HEK293 (cell line): ENCODE measurements around the gene RRP15.

Source experiments
- CTCF ChIA-PET: fragments of 350-600 bp; formaldehyde crosslinking; extraction: SDS; loops from one replicate; lab custom pipeline; 2021; ENCODE audit warnings: antibody characterized with exemption; lab: Yijun Ruan, JAX
- POLR2A ChIA-PET: fragments of 300-600 bp; formaldehyde crosslinking; extraction: SDS; loops from one replicate; lab custom pipeline; 2020; ENCODE audit warnings: antibody characterized with exemption, inconsistent platforms; lab: Yijun Ruan, JAX
- H3K27ac ChIP-seq: fragments of 200-500 bp; sonication (Bioruptor generic); 2 replicates; pipeline ENCODE4 v1.5.1; 2014; ENCODE audit warnings: low read depth, low read length, control low read depth, inconsistent platforms; ENCODE audit errors: extremely low read depth
- H3K36me3 ChIP-seq, 2 experiments: fragments of 200-500 bp in 1 of 2; sonication (Bioruptor generic) in 1 of 2; 1 replicate in 1 of 2; 2 replicates in 1 of 2; pipeline ENCODE4 v1.5.1; 2014 to 2017; ENCODE audit warnings: inconsistent platforms in 2 of 2, low read length in 2 of 2; ENCODE audit not compliant: control insufficient read depth in 2 of 2, insufficient read depth in 1 of 2
- H3K4me1 ChIP-seq: fragments of 200-500 bp; sonication (Bioruptor generic); 2 replicates; pipeline ENCODE4 v1.5.1; 2014; ENCODE audit warnings: mild to moderate bottlenecking, low read length, inconsistent platforms; ENCODE audit not compliant: control insufficient read depth, insufficient read depth
- H3K4me3 ChIP-seq: 2 replicates; pipeline ENCODE4 v1.5.1; 2011; ENCODE audit warnings: low read depth, mild to moderate bottlenecking, control low read depth, low read length, moderate library complexity
- H3K9me3 ChIP-seq: fragments of 200-500 bp; sonication (Bioruptor generic); 2 replicates; pipeline ENCODE4 v1.5.1; 2014; ENCODE audit warnings: low read depth, low read length, inconsistent platforms; ENCODE audit not compliant: control insufficient read depth, insufficient read depth
- MEIS1 ChIP-seq: sonication (generic); formaldehyde crosslinking; IDR thresholded peaks from 2 replicates; pipeline ENCODE4 v1.8.1; 2022; ENCODE audit warnings: missing genetic modification reagents, mild to moderate bottlenecking, borderline replicate concordance
- OVOL3 ChIP-seq: fragments of 450-650 bp; formaldehyde crosslinking; IDR thresholded peaks from 2 replicates; pipeline ENCODE4 v1.5.1; 2016; ENCODE audit warnings: missing biosample characterization, missing genetic modification characterization
- SALL2 ChIP-seq: fragments of 450-650 bp; formaldehyde crosslinking; IDR thresholded peaks from 2 replicates; pipeline ENCODE4 v1.5.0; 2017; ENCODE audit warnings: missing biosample characterization, mild to moderate bottlenecking, missing genetic modification characterization, borderline replicate concordance
- SP2 ChIP-seq: fragments of 450-650 bp; formaldehyde crosslinking; IDR thresholded peaks from 2 replicates; pipeline ENCODE4 v1.5.1; 2016; ENCODE audit warnings: missing biosample characterization, missing genetic modification characterization
- ZBTB17 ChIP-seq: fragments of 450-650 bp; formaldehyde crosslinking; IDR thresholded peaks from 2 replicates; pipeline ENCODE4 v1.5.1; 2016; ENCODE audit warnings: missing biosample characterization, missing genetic modification characterization
- ZBTB48 ChIP-seq: fragments of 450-650 bp; formaldehyde crosslinking; IDR thresholded peaks from 2 replicates; pipeline ENCODE4 v1.5.1; 2016; ENCODE audit warnings: missing biosample characterization, missing genetic modification characterization
- ZBTB8A ChIP-seq: fragments of 450-650 bp; formaldehyde crosslinking; IDR thresholded peaks from 2 replicates; pipeline ENCODE4 v1.5.1; 2016; ENCODE audit warnings: missing biosample characterization, missing genetic modification characterization
- ZEB2 ChIP-seq: fragments of 450-650 bp; formaldehyde crosslinking; IDR thresholded peaks from 2 replicates; pipeline ENCODE4 v1.5.1; 2016; ENCODE audit warnings: missing biosample characterization, missing genetic modification characterization
- ZFP37 ChIP-seq: fragments of 450-650 bp; formaldehyde crosslinking; IDR thresholded peaks from 2 replicates; pipeline ENCODE4 v1.5.1; 2016; ENCODE audit warnings: missing biosample characterization, missing genetic modification characterization
- ZNF148 ChIP-seq: fragments of 450-650 bp; formaldehyde crosslinking; IDR thresholded peaks from 2 replicates; pipeline ENCODE4 v1.5.0; 2017; ENCODE audit warnings: missing biosample characterization, missing genetic modification characterization, borderline replicate concordance
- ZNF155 ChIP-seq: fragments of 450-650 bp; formaldehyde crosslinking; IDR thresholded peaks from 2 replicates; pipeline ENCODE4 v1.5.1; 2016; ENCODE audit warnings: missing biosample characterization, missing genetic modification characterization
- ZNF157 ChIP-seq: fragments of 450-650 bp; formaldehyde crosslinking; IDR thresholded peaks from 2 replicates; pipeline ENCODE4 v1.5.1; 2016; ENCODE audit warnings: missing biosample characterization, missing genetic modification characterization
- ZNF26 ChIP-seq: fragments of 450-650 bp; formaldehyde crosslinking; IDR thresholded peaks from 2 replicates; pipeline ENCODE4 v1.5.1; 2016; ENCODE audit warnings: missing biosample characterization, missing genetic modification characterization
- ZNF311 ChIP-seq: fragments of 450-650 bp; formaldehyde crosslinking; IDR thresholded peaks from 2 replicates; pipeline ENCODE4 v1.5.1; 2017; ENCODE audit warnings: missing biosample characterization, missing genetic modification characterization, borderline replicate concordance
- ZNF341 ChIP-seq: fragments of 450-650 bp; formaldehyde crosslinking; IDR thresholded peaks from 2 replicates; pipeline ENCODE4; 2016; ENCODE audit warnings: low read depth, missing biosample characterization, missing genetic modification characterization
- ZNF391 ChIP-seq: fragments of 450-650 bp; formaldehyde crosslinking; IDR thresholded peaks from 2 replicates; pipeline ENCODE4 v1.5.1; 2016; ENCODE audit warnings: low read depth, missing biosample characterization, missing genetic modification characterization, borderline replicate concordance
- ZNF426 ChIP-seq: fragments of 450-650 bp; formaldehyde crosslinking; IDR thresholded peaks from 2 replicates; pipeline ENCODE4 v1.5.1; 2017; ENCODE audit warnings: missing biosample characterization, missing genetic modification characterization, mild to moderate bottlenecking, inconsistent platforms, moderate library complexity
- ZNF548 ChIP-seq: fragments of 450-650 bp; formaldehyde crosslinking; IDR thresholded peaks from 2 replicates; pipeline ENCODE4 v1.5.1; 2016; ENCODE audit warnings: missing biosample characterization, missing genetic modification characterization
- ZNF549 ChIP-seq: fragments of 450-650 bp; IDR thresholded peaks from 2 replicates; pipeline ENCODE4 v1.5.1; 2018; ENCODE audit warnings: missing biosample characterization, missing genetic modification characterization, mild to moderate bottlenecking, inconsistent platforms, moderate library complexity
- ZNF555 ChIP-seq: fragments of 450-650 bp; formaldehyde crosslinking; conservative IDR thresholded peaks from 2 replicates; pipeline ENCODE4 v1.5.1; 2017; ENCODE audit warnings: missing biosample characterization, mild to moderate bottlenecking, missing genetic modification characterization, inconsistent platforms
- ZNF580 ChIP-seq: fragments of 450-650 bp; formaldehyde crosslinking; IDR thresholded peaks from 2 replicates; pipeline ENCODE4 v1.5.1; 2016; ENCODE audit warnings: missing biosample characterization, missing genetic modification characterization
- ZNF623 ChIP-seq: fragments of 450-650 bp; formaldehyde crosslinking; IDR thresholded peaks from 2 replicates; pipeline ENCODE4 v1.5.1; 2016; ENCODE audit warnings: missing biosample characterization, missing genetic modification characterization
- ZNF664 ChIP-seq: fragments of 450-650 bp; formaldehyde crosslinking; IDR thresholded peaks from 2 replicates; pipeline ENCODE4 v1.5.1; 2016; ENCODE audit warnings: missing biosample characterization, missing genetic modification characterization
- ZNF670 ChIP-seq: fragments of 450-650 bp; formaldehyde crosslinking; IDR thresholded peaks from 2 replicates; pipeline ENCODE4 v1.5.1; 2016; ENCODE audit warnings: missing biosample characterization, missing genetic modification characterization, low read depth
- ZNF704 ChIP-seq: fragments of 450-650 bp; formaldehyde crosslinking; IDR thresholded peaks from 2 replicates; pipeline ENCODE4 v1.5.1; 2016; ENCODE audit warnings: missing biosample characterization, missing genetic modification characterization
- ZSCAN4 ChIP-seq: fragments of 450-650 bp; formaldehyde crosslinking; IDR thresholded peaks from 2 replicates; pipeline ENCODE4 v1.5.1; 2017; ENCODE audit warnings: missing biosample characterization, missing genetic modification characterization
- ZSCAN5A ChIP-seq: fragments of 450-650 bp; formaldehyde crosslinking; IDR thresholded peaks from 2 replicates; pipeline ENCODE4 v1.5.1; 2016; ENCODE audit warnings: missing biosample characterization, missing genetic modification characterization

RRP15 gene

GRCh38 chr1:218367118-218367517 lies 82.0 kb downstream of the RRP15 start:
- Histone ChIP-seq H3K4me1 (no peaks in the 10 kb centered on the region), H3K27ac (no peak overlapping the region), H3K4me3 (no peak overlapping the region), H3K36me3 (no peaks in the 10 kb centered on the region), H3K9me3 (no peaks in the 10 kb centered on the region)
- no peak for TF ChIP-seq ZNF555 (tag by site-specific recombination)
- TF ChIP-seq ZBTB17 (tag by site-specific recombination): no peak
- TF ChIP-seq ZNF549 (tag by site-specific recombination): no peak
- no peak for TF ChIP-seq OVOL3
- TF ChIP-seq ZNF157: no peak
- no peak for TF ChIP-seq MEIS1 (CRISPR knock-in tag)
- TF ChIP-seq SP2 (tag by site-specific recombination): no peak
- no peak for TF ChIP-seq ZNF548
- TF ChIP-seq ZEB2 (tag by site-specific recombination): no peak
- TF ChIP-seq ZNF155 (tag by site-specific recombination): no peak
- TF ChIP-seq ZNF391: no peak
- no peak for TF ChIP-seq ZNF580 (tag by site-specific recombination)
- TF ChIP-seq ZFP37 (tag by site-specific recombination): no peak
- TF ChIP-seq ZNF426 (tag by site-specific recombination): no peak
- TF ChIP-seq ZBTB48: no peak
- no peak for TF ChIP-seq SALL2
- no peak for TF ChIP-seq ZNF664 (tag by site-specific recombination)
- no peak for TF ChIP-seq ZSCAN4 (tag by site-specific recombination)
- ChIA-PET CTCF (no interaction called here), POLR2A (no interaction called here)

- ChIA-PET POLR2A (interaction anchor here (0.7 kb wide), 1 partner anchor 148 kb away, joined by 9 read pairs; no protein-coding TSS in a partner anchor), CTCF (interaction anchor here (0.9 to 1.2 kb wide), 3 partner anchors 8 to 1199 kb away, joined by 4 to 5 read pairs (median 4); no protein-coding TSS in a partner anchor)
- H3K4me3 ChIP-seq: no peak overlapping the region
- peaks cover 2% of the 10 kb centered on the region; the same call in 1 of the 2 replicates for H3K4me1 ChIP-seq
- H3K9me3 ChIP-seq: no peaks in the 10 kb centered on the region
- H3K36me3 ChIP-seq: no peaks in the 10 kb centered on the region
- no peak overlapping the region for H3K27ac ChIP-seq
- TF ChIP-seq ZNF26 (tag by site-specific recombination): no peak
- TF ChIP-seq ZNF311 (tag by site-specific recombination): no peak
- TF ChIP-seq ZSCAN5A (tag by site-specific recombination): no peak
- TF ChIP-seq ZNF341 (tag by site-specific recombination): no peak
- TF ChIP-seq ZNF148: no peak
- no peak for TF ChIP-seq ZBTB8A (tag by site-specific recombination)
- TF ChIP-seq ZNF704 (tag by site-specific recombination): no peak
- TF ChIP-seq ZNF670: no peak
- TF ChIP-seq ZNF623 (tag by site-specific recombination): no peak
Measured at GRCh38 chr1:218368686-218369085, 83.6 kb downstream of the RRP15 start.
